Endothelial cell of hepatic sinusoid (primary cell): ENCODE data around the gene NUDT6.

ENCODE experiments used
- in situ Hi-C: cut with HindIII; loops from 2 replicates; pipeline ENCODE4 v1.10.0; 2017; ENCODE audit warnings: low sequenced_read_pairs

NUDT6 gene

GRCh38 chr4:122917731-122918130 is 4.7 kb downstream of the NUDT6 start:
- in situ Hi-C loops, result loop anchor here (25.0 kb wide), 1 partner anchor 155 kb away; no protein-coding TSS in a partner anchor

- in situ Hi-C loops, result loop anchor here (25.0 kb wide), 1 partner anchor 153 kb away; no protein-coding TSS in a partner anchor
Observed at GRCh38 chr4:122914938-122915337, 7.5 kb downstream of the NUDT6 start.

GRCh38 chr4:122914292-122914904 is 8.0 kb downstream of the NUDT6 start:
- in situ Hi-C loops, result loop anchor here (25.0 kb wide), 1 partner anchor 152 kb away; no protein-coding TSS in a partner anchor

- in situ Hi-C loops, result loop anchor here (25.0 kb wide), 1 partner anchor 151 kb away; no protein-coding TSS in a partner anchor
Observed at GRCh38 chr4:122912810-122913575, 9.4 kb downstream of the NUDT6 start.

GRCh38 chr4:122911588-122911987 is 10.8 kb downstream of the NUDT6 start:
- in situ Hi-C loops, result loop anchor here (25.0 kb wide), 1 partner anchor 149 kb away; no protein-coding TSS in a partner anchor

- in situ Hi-C loops, result loop anchor here (25.0 kb wide), 1 partner anchor 147 kb away; no protein-coding TSS in a partner anchor
Observed at GRCh38 chr4:122909683-122910082, 12.7 kb downstream of the NUDT6 start.

- in situ Hi-C loops, result loop anchor here (25.0 kb wide), 1 partner anchor 146 kb away; no protein-coding TSS in a partner anchor
Observed at GRCh38 chr4:122908223-122908622, 14.2 kb downstream of the NUDT6 start.

- in situ Hi-C loops, result loop anchor here (25.0 kb wide), 1 partner anchor 145 kb away; no protein-coding TSS in a partner anchor
Observed at GRCh38 chr4:122906859-122907305, 15.5 kb downstream of the NUDT6 start.

- in situ Hi-C loops, result loop anchor here (25.0 kb wide), 1 partner anchor 142 kb away; no protein-coding TSS in a partner anchor
Observed at GRCh38 chr4:122903766-122904288, 18.6 kb downstream of the NUDT6 start.

- in situ Hi-C loops, result loop anchor here (25.0 kb wide), 1 partner anchor 139 kb away; no protein-coding TSS in a partner anchor
Observed at GRCh38 chr4:122901247-122902010, 21.0 kb downstream of the NUDT6 start.

- in situ Hi-C loops, result loop anchor here (25.0 kb wide), 1 partner anchor 138 kb away; no protein-coding TSS in a partner anchor
Observed at GRCh38 chr4:122900314-122900713, 22.1 kb downstream of the NUDT6 start.

GRCh38 chr4:122899682-122900081 is 22.7 kb downstream of the NUDT6 start:
- in situ Hi-C loops, result loop anchor here (25.0 kb wide), 1 partner anchor 137 kb away; no protein-coding TSS in a partner anchor

GRCh38 chr4:122898370-122899150 is 23.8 kb downstream of the NUDT6 start:
- in situ Hi-C loops, result no loop called here

- in situ Hi-C loops, result no loop called here
Observed at GRCh38 chr4:122896270-122896669, 26.1 kb downstream of the NUDT6 start.

GRCh38 chr4:122895336-122895995 is 26.9 kb downstream of the NUDT6 start:
- in situ Hi-C loops, result no loop called here

- in situ Hi-C loops, result no loop called here
Observed at GRCh38 chr4:122894827-122895226, 27.6 kb downstream of the NUDT6 start.

- in situ Hi-C loops, result no loop called here
Observed at GRCh38 chr4:122890147-122890795, 32.1 kb downstream of the NUDT6 start.

- in situ Hi-C loops, result no loop called here
Observed at GRCh38 chr4:122889726-122890125, 32.7 kb downstream of the NUDT6 start.

- in situ Hi-C loops, result no loop called here
Observed at GRCh38 chr4:122884499-122884898, 37.9 kb downstream of the NUDT6 start.
